HG02610 (cell line): ENCODE measurements around the gene SLC34A3.
A peak's percentile ranks its signal among the peaks of the same experiment; 100 is the strongest.

Source experiments
- ATAC-seq: cut with Tn5 transposase; IDR thresholded peaks from one replicate; pipeline ENCODE4 v1.9.1; 2021; ENCODE audit warnings: mild to moderate bottlenecking, moderate library complexity; ENCODE audit not compliant: unreplicated experiment

SLC34A3 gene

DNA sequence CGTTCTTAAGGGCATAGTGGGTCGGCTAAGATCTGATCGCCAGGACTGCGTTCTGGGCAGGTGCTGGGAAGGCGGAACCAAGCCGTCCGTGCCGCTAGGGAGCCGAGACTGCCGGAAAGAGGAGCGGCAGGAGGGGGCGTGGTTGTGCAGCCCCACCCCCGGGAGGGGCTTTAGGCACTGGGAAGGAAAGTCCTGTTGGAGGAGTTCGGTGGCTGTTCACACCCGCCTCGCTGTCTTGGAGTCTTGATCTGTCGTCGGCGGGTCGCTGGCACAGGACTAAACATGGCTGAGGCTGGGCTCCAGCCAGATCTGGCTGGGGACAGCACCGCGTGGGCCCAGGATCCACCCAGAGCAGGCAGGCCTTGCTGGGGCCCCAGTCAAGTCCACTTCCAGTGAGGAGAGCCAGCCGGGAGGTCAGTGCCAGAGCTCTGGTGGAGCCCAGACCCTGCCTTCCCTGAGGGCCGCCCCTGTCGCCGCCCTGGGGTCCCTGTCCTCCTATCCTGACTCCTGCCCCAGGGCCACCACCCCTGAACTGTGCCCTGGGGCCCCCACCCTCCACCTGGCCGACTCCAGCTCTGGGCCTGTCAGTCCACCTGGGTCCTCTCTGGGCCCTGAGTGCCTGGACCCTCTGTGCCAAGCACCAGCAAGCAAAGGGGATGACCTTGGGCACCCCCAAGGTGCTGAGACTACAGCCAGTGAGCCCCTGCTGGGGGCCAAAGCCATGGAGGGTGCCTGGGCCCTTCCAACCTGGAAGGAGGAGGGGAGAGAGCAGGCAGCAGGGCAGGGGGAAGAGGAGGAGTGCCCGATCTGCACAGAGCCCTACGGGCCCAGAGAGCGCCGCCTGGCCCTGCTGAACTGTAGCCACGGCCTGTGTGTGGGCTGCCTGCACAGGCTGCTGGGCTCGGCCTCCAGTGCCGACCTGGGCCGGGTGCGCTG lies 13.2 kb upstream of the SLC34A3 start:
- ATAC-seq: no peak

- no peak for ATAC-seq
Observed at GRCh38 chr9:137218212-137218753, 12.4 kb upstream of the SLC34A3 start.

DNA sequence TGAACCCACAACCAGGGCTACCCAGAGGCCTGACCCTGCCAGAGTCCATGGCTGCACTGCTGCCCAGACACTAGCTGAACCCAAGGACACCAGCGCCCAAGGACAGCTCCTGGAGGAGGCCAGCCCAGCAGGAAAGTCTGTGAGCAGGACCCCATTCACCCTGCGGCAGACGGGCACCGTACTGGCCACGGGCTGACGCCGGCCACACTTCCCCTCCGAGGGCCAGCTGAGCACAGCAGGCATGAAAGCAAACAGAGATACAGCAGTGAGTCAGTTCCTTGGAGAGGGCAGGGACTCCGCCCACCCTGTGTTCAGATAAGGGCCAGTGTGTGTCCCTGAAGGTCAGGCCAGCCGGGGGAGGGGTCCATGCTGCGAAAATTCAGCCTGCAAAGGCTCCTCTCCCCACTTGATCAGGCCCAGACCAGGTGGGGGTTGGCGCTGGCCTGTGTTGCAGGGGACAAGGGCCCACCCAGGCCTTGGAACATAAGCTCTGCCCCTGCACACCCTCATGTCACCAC lies 11.9 kb upstream of the SLC34A3 start:
- no peak for ATAC-seq

- ATAC-seq: no peak
Observed at GRCh38 chr9:137219757-137220316, 10.9 kb upstream of the SLC34A3 start.

- no peak for ATAC-seq
Observed at GRCh38 chr9:137220317-137221094, 10.2 kb upstream of the SLC34A3 start.

- no peak for ATAC-seq
Observed at GRCh38 chr9:137221095-137221505, 9.6 kb upstream of the SLC34A3 start.

- no peak for ATAC-seq
Observed at GRCh38 chr9:137221506-137222111, 9.1 kb upstream of the SLC34A3 start.

GRCh38 chr9:137222190-137223077 lies 8.3 kb upstream of the SLC34A3 start, which contains the start of gene RNF208:
RNF208 (minus strand) TSS chr9:137222240; CDS start chr9:137221212, 1,028 bp downstream.
- no peak for ATAC-seq

GRCh38 chr9:137223078-137223970 lies 7.4 kb upstream of the SLC34A3 start:
- ATAC-seq: peak; percentile 60

GRCh38 chr9:137224830-137225694 lies 5.6 kb upstream of the SLC34A3 start, which contains the start of gene CYSRT1:
CYSRT1 (plus strand) TSS chr9:137225174; CDS start chr9:137225622, 448 bp downstream.
- no peak for ATAC-seq

DNA sequence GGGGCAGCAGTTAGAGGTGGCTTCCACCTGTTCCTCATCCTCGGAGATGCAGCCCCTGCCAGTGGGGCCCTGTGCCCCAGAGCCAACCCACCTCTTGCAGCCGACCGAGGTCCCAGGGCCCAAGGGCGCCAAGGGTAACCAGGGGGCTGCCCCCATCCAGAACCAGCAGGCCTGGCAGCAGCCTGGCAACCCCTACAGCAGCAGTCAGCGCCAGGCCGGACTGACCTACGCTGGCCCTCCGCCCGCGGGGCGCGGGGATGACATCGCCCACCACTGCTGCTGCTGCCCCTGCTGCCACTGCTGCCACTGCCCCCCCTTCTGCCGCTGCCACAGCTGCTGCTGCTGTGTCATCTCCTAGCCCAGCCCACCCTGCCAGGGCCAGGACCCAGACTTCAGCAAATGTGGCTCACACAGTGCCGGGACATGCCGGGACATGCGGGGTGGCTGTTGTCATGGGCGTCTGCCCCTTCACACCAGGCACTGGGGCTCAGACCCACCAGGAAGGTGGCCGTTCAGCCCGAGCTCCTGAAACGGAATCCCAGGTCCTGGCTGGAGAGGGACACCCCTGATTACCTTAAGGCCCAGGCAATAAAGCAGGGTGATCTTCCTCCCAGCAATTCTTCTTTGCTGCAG lies 4.9 kb upstream of the SLC34A3 start:
- no peak for ATAC-seq

- no peak for ATAC-seq
Observed at GRCh38 chr9:137226338-137227053, 4.2 kb upstream of the SLC34A3 start.

GRCh38 chr9:137227054-137227852 lies 3.4 kb upstream of the SLC34A3 start, which contains the start of gene RNF224:
RNF224 (plus strand) TSS chr9:137227502; CDS start chr9:137228336, 834 bp downstream.
- no peak for ATAC-seq

DNA sequence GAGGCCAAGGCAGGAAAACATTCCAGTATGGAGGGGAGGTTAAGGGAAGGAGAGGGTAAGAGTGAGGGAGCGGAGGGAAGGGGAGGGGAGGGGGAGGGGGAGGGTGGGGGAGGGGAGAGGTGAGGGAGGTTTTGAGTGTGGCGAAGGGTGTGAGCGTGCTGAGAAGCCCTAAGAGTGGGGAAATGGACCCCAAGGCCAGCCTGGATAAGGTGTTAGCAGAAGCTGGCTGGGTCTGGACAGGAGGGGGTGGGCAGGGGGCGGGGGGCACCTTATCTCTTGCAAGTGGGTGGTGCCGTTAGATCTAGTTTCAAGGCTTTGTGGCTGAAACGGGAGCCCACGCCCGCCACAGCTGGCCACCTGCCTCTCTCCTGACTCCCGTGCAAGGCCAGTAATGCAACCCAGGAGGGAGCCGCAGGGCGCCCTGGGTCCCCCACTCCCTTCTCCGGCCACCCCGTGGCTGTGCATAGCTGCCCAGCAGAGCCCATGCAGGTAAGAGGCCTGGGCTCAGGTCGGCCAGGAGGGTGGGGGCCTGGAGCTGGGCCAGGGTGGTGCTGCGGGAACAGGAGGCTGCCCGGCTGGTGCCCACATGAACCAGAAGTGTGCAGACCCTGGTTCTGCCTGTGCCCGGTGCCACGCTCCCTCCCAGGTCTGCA lies 2.7 kb upstream of the SLC34A3 start:
- no peak for ATAC-seq

GRCh38 chr9:137228506-137228967 lies 2.2 kb upstream of the SLC34A3 start:
- no peak for ATAC-seq
